Activated B cell treated with CpG ODN at 0.5 μM for 24 hours (primary cell): ENCODE measurements around the gene ADIPOQ. TPM values are rescaled to one million over a fixed set of nuclear protein-coding genes. Genes with fewer than 3 reads are reported as not detected.
A peak's percentile ranks its signal among the peaks of the same experiment; 100 is the strongest.

Experiments used
- ATAC-seq: fragments of 200-7000 bp; cut with Tn5 transposase; one replicate; pipeline ENCODE4 v1.10.0; 2021; ENCODE audit warnings: low read depth, mild to moderate bottlenecking, moderate library complexity
- CTCF ChIA-PET: fragments of 350-600 bp; sonication (Branson Sonifier 250); formaldehyde crosslinking; loops from one replicate; lab custom pipeline; 2021; ENCODE audit warnings: antibody characterized with exemption; lab: Charles Lee
- POLR2A ChIA-PET: fragments of 350-600 bp; sonication (Branson Sonifier 250); formaldehyde crosslinking; loops from one replicate; lab custom pipeline; 2021; ENCODE audit warnings: antibody characterized with exemption; lab: Charles Lee
- DNase-seq: peaks from one replicate; pipeline ENCODE4 v3.0.0; 2022
- H3K27ac Mint-ChIP-seq: one replicate; pipeline ENCODE4 v1.8.0; 2020; ENCODE audit warnings: mixed read lengths
- H3K27me3 Mint-ChIP-seq: one replicate; pipeline ENCODE4 v1.8.0; 2021; ENCODE audit warnings: mixed read lengths
- H3K36me3 Mint-ChIP-seq: one replicate; pipeline ENCODE4 v1.8.0; 2021; ENCODE audit warnings: low read depth, mixed read lengths
- H3K4me1 Mint-ChIP-seq: one replicate; pipeline ENCODE4 v1.8.0; 2021; ENCODE audit warnings: mixed read lengths
- H3K4me3 Mint-ChIP-seq: one replicate; pipeline ENCODE4 v1.8.0; 2020; ENCODE audit warnings: mild to moderate bottlenecking, mixed read lengths
- H3K9me3 Mint-ChIP-seq: one replicate; pipeline ENCODE4 v1.8.0; 2020; ENCODE audit warnings: mixed read lengths
- CTCF ChIP-seq: fragments of 200-600 bp; IDR thresholded peaks from one replicate; pipeline ENCODE4 v1.8.0; 2022; ENCODE audit warnings: antibody characterized with exemption, mild to moderate bottlenecking
- intact Hi-C: fragments of 100-400 bp; cut with micrococcal nuclease; formaldehyde crosslinking; loops from one replicate; pipeline ENCODE4 v1.15.1; 2024
- total RNA-seq: library from RNA; stranded (reverse); gene quantifications from 2 replicates; pipeline ENCODE4 v1.2.3, GENCODE V29; 2022

The ADIPOQ gene
- total RNA-seq, 1 donor from 2014 or later: not detected

- intact Hi-C loops: no loop called here
These were observed 52.9 kb downstream of the ADIPOQ start for GRCh38 chr3:186895406-186895805.

GRCh38 chr3:186896006-186896405, 53.5 kb downstream of the ADIPOQ start:
- no peaks in the 10 kb centered on the region for H3K36me3 Mint-ChIP-seq
- no peak for ATAC-seq
- intact Hi-C loops: no loop called here
- no peak for DNase-seq
- H3K4me1 Mint-ChIP-seq: peaks cover 17% of the 10 kb centered on the region
- TF ChIP-seq CTCF: no peak
- ChIA-PET CTCF (interaction anchor here (0.7 kb wide), 1 partner anchor 47 kb away, joined by 3 read pairs; no protein-coding TSS in a partner anchor), POLR2A (no interaction called here)
- H3K9me3 Mint-ChIP-seq: no peaks in the 10 kb centered on the region
- H3K4me3 Mint-ChIP-seq: no peak overlapping the region
- H3K27me3 Mint-ChIP-seq: no peaks in the 10 kb centered on the region
- H3K27ac Mint-ChIP-seq: no peak overlapping the region

More at GRCh38 chr3:186895406-186895805, 52.9 kb downstream of the ADIPOQ start:
- Mint-ChIP-seq H3K9me3 (no peaks in the 10 kb centered on the region), H3K27ac (no peak overlapping the region), H3K36me3 (no peaks in the 10 kb centered on the region), H3K27me3 (no peaks in the 10 kb centered on the region), H3K4me3 (no peak overlapping the region), H3K4me1 (peaks cover 11% of the 10 kb centered on the region)
- TF ChIP-seq CTCF: no peak
- CTCF ChIA-PET: interaction anchor here (0.7 kb wide), 1 partner anchor 46 kb away, joined by 3 read pairs; no protein-coding TSS in a partner anchor
- DNase-seq (no peak), ATAC-seq (no peak)
- POLR2A ChIA-PET: no interaction called here

GRCh38 chr3:186896875-186897274, 54.4 kb downstream of the ADIPOQ start:
- no peak for TF ChIP-seq CTCF
- H3K4me3 Mint-ChIP-seq: no peak overlapping the region
- no peaks in the 10 kb centered on the region for H3K9me3 Mint-ChIP-seq
- CTCF ChIA-PET: no interaction called here
- no peak overlapping the region for H3K27ac Mint-ChIP-seq
- no peaks in the 10 kb centered on the region for H3K36me3 Mint-ChIP-seq
- H3K27me3 Mint-ChIP-seq: no peaks in the 10 kb centered on the region
- POLR2A ChIA-PET: no interaction called here
- peaks cover 24% of the 10 kb centered on the region for H3K4me1 Mint-ChIP-seq
- DNase-seq (no peak), ATAC-seq (no peak)
- intact Hi-C loops: no loop called here

- Mint-ChIP-seq H3K27me3 (no peaks in the 10 kb centered on the region), H3K36me3 (peaks cover 16% of the 10 kb centered on the region), H3K27ac (peak overlapping the region; percentile 80), H3K4me3 (no peak overlapping the region), H3K9me3 (peaks cover 7% of the 10 kb centered on the region), H3K4me1 (peaks cover 34% of the 10 kb centered on the region)
- peak; percentile 68 for ATAC-seq
- intact Hi-C loops: no loop called here
- ChIA-PET POLR2A (interaction anchor here (2.7 kb wide), 1 partner anchor 30 kb away, joined by 9 read pairs; no protein-coding TSS in a partner anchor), CTCF (interaction anchor here (1.2 kb wide), 1 partner anchor 52 kb away, joined by 4 read pairs; no protein-coding TSS in a partner anchor)
- no peak for DNase-seq
- TF ChIP-seq CTCF: no peak
These were observed 58.7 kb downstream of the ADIPOQ start for GRCh38 chr3:186901135-186901734.

- H3K4me1 Mint-ChIP-seq: peaks cover 36% of the 10 kb centered on the region
- intact Hi-C loops: no loop called here
- ATAC-seq (no peak), DNase-seq (no peak)
- no peak overlapping the region for H3K4me3 Mint-ChIP-seq
- CTCF ChIA-PET: interaction anchor here (0.7 kb wide), 1 partner anchor 155 kb away, joined by 3 read pairs; no protein-coding TSS in a partner anchor
- no peaks in the 10 kb centered on the region for H3K27me3 Mint-ChIP-seq
- H3K27ac Mint-ChIP-seq: no peak overlapping the region
- POLR2A ChIA-PET: interaction anchor here (0.7 kb wide), 1 partner anchor 1296 kb away, joined by 3 read pairs; no protein-coding TSS in a partner anchor
- TF ChIP-seq CTCF: no peak
- peaks cover 15% of the 10 kb centered on the region for H3K9me3 Mint-ChIP-seq
- H3K36me3 Mint-ChIP-seq: peaks cover 25% of the 10 kb centered on the region
These were observed 59.6 kb downstream of the ADIPOQ start for GRCh38 chr3:186902154-186902553.
